Measurements from ENCODE around the gene GRIP2.

DNA sequence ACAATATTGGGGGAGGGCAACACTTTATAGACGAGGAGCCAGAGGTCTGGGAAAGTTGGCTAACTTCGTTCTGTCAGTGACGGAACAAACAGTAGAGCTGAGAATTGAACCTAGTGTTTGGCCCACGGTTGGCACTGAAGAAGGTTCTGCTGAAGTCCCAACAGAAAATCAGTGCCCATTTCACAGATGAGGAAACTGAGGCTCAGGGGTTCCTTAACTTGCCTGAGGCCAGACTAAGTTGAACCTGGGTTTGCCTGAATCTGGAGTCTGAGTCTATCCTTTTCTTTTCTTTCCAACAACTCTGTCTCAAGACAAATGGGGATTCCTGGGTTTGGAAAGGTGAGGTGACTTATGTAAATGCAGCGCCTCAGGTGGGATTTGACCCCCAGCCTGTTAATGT, 82.7 kb downstream of the GRIP2 start:
- TF ChIP-seq, protein P1, sequence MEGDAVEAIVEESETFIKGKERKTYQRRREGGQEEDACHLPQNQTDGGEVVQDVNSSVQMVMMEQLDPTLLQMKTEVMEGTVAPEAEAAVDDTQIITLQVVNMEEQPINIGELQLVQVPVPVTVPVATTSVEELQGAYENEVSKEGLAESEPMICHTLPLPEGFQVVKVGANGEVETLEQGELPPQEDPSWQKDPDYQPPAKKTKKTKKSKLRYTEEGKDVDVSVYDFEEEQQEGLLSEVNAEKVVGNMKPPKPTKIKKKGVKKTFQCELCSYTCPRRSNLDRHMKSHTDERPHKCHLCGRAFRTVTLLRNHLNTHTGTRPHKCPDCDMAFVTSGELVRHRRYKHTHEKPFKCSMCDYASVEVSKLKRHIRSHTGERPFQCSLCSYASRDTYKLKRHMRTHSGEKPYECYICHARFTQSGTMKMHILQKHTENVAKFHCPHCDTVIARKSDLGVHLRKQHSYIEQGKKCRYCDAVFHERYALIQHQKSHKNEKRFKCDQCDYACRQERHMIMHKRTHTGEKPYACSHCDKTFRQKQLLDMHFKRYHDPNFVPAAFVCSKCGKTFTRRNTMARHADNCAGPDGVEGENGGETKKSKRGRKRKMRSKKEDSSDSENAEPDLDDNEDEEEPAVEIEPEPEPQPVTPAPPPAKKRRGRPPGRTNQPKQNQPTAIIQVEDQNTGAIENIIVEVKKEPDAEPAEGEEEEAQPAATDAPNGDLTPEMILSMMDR (IDR thresholded peaks at IDR 0.05), result no peak
- TF ChIP-seq POLR2A (IDR thresholded peaks at IDR 0.05), result no peak
